ENCODE results near the gene RPL15.

RPL15 gene

DNA sequence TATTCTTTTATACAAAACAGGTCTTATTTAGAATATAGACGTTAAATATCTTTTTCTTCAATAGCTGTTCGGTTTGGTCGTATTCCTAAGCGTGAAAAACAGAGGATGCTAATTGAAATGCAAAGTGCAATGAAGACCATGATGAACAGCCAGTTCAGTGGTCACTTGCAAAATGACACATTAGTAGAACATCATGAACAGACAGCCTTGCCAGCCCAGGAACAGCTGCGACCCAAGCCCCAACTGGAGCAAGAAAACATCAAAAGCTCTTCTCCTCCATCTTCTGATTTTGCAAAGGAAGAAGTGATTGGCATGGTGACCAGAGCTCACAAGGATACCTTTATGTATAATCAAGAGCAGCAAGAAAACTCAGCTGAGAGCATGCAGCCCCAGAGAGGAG is 45.0 kb downstream of the RPL15 start:
- no peak for DNase-seq (ENCODE audit: low read depth)

DNA sequence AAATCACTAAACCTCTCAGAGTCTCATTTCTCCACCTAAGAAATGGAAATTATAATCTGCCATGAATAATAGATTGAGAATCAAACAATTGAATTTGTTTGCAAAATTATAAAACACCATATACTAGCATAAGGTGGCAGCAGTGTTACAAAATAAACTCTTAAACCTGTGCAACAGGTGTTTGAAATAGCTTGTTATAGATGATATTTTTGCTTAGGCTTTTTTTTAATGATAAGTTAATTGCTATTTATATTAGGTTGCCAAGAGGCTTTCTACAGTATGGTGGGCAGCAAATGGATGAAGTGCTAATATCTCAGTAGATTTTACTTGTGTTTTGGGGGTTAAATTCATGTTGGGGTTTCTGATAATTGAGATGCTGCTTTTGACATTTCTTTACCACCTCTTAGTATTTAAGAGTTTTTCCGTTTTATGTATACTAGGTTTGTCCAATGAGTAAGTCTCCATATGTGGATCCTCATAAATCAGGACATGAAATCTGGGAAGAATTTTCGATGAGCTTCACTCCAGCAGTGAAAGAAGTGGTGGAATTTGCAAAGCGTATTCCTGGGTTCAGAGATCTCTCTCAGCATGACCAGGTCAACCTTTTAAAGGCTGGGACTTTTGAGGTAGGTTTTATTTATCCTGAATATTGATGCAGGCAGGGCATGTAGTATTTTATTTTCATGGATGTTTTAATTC is 47.8 kb downstream of the RPL15 start:
- no peak for DNase-seq (ENCODE audit: low read depth)

DNA sequence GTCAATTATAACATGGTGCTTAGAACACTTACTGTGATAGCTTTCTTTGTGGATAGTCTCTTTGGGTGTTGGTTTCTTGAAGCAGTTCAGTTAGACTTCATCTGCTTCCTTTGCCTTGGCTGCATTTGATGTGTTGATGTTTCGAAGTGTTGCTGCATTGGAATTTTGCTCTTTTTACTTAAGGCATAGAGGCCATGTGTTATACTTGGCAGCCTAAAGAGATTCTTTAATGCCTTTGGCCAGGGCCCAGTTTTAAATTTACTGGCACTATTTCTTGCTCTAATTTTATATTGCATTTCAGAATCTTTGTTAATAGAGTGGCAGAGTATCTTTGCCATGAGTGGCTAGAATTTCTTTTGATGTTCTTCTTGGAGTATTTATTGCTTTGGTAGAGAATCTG is 49.4 kb downstream of the RPL15 start:
- peak; percentile 87 for DNase-seq (ENCODE audit: low read depth)

DNA sequence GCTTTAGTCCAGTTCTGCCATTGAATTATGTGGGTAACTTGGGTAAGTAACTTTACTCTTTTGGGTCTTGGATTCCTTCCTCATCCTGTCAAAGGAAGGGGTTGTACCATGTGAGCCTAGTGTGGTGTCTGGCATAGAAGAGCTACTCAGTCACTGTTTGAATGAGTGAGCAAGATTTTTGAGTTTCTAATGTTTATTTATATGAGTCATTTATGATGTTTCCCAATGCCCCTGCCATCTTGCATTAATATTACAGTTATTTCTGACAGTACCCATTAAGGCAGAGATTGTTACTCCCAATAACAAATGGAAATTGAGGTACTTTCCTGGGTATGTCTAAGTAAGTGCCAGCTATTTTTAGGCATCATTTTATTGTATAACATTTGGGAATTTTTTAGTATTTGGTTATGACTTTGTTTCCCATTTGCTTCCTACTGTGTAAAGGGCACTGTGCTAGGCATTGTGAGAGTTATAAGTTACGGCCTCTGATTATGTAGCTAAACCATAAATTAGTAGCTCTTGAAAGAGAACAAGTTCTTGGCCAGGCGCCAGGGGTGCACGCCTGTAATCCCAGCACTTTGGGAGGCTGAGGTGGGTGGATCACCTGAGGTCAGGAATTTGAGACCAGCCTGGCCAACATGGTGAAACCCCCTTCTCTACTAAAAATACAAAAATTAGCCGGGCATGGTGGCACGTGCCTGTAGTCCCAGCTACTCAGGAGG is 51.7 kb downstream of the RPL15 start:
- DNase-seq (ENCODE audit: low read depth), result no peak

DNA sequence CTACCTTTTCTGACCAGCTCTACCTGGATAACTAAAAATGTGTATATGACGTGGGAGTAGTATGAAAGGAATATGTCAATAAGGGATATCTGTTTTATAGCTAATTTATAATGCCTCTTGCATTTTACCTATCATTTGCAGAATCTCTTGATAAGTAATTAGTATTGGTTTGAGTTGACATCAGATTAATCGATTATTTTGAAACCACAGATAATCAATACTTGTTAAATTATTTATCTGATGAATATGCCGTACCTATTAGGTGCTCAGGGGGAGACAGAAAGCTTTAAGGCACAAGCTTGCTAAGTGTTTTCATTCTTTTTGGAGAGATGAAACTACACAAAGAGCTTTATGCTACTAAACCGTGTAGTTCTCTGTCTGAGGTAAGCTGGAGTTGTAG is 52.5 kb downstream of the RPL15 start:
- DNase-seq (ENCODE audit: low read depth), result no peak

Data from fibroblast of the conjunctiva (primary cell).